Measurements from ENCODE around the gene VSTM2L.

VSTM2L gene

DNA sequence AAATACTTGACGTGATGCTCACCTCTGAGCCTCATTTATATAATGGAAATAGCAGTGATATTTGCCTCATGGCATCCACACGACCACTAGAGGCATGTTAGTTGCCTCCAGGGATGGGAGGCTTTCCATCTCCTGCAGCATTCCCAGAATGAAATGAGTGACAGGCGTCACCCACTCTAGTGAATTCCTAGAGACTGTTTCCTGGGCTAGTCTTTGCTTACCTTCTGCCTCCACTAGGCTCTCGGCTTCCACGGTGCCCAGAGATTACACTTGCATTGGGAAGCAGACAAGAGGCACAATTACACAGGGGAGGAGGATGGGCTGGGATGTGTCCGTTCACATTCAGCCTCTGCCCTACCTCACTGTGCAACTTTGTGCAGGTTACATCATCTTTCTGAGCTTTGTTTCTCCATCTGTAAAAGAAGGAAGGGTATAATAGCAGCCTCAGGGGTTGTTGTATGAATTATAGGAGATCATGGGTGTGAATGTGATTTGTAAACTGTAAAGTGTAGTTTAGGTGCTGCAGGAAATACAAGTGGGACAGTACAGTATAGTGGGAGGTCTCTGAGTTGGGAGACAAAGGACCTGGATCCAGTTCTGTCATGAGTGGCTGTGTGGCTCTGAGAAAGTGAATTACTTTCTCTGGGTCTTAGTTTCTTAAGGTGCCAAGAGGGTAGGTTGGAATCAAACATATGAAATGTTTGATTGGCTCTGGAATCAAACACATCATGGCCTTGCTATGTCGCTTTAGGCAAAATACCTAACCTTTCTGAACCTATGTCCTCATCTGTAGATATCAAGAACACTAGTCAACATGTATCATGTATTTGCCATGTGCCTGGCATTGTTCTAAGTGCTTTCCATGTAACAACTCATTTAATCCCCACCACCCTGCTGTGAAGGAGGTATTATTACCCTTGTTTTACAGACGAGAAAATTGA, 3.6 kb upstream of the VSTM2L start:
- DNase-seq (ENCODE audit: extremely low read depth in 1 of 2, low read depth in 1 of 2), result no peak

DNA sequence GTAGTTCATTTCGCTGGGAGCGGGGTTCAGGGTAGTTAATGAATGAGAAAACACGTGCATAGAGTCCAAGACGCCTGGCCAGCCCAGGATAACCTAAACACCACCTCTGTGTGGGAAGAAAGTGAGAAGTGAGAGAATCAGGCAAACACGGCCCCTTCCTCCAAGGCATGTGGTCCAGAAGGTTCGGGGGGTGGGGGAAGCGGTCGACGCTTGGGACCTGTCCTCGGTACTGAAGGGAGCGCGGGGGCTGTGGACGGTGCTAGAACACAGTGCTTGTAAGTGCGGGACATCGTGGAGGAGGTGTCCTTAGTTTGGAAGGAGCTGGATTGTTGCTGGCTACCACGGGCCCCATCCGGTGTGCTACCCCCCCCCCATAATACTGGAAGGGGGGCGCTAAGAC, 1.7 kb upstream of the VSTM2L start:
- no peak for DNase-seq (ENCODE audit: extremely low read depth in 1 of 2, low read depth in 1 of 2)

DNA sequence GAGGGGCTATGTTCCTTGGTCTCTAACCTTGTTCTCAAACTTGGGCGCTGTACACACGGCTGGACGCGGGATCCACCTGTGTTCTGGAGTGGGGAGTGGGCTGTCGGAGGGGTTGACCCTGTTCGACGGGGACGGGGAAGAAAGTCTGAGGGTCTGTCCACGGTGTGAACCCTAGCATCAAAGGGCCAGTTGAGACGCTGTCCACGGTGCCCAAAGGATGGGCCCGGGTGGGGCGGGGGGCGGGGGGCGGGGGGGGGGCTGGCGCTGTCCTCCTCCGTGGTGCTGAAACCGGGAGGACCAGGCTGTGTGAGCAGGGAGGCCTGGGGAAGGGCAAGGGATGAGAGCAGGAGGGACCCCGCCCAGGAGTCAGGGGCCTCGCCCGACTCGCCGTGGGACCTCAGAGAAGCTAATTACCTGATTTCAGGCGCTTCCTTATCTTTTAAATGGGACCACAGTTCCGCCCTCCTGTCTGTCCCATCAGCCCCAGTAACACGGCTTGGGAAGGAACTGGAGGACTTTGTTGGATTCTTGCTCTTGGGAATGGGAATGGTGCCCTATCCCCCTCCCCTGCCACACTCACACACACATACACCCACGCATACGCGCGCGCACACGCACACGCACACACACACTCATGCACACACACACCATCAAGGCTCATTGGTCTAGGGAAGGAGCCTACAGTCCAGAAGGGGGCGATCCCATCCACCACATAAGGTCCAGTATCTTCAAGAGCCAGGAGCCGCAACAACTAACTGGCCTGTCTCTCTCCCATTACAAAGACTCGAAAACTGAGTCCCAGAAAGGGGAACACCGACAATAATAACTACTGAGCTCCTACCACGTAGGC, 1.0 kb upstream of the VSTM2L start:
- no peak for DNase-seq (ENCODE audit: extremely low read depth in 1 of 2, low read depth in 1 of 2)

DNA sequence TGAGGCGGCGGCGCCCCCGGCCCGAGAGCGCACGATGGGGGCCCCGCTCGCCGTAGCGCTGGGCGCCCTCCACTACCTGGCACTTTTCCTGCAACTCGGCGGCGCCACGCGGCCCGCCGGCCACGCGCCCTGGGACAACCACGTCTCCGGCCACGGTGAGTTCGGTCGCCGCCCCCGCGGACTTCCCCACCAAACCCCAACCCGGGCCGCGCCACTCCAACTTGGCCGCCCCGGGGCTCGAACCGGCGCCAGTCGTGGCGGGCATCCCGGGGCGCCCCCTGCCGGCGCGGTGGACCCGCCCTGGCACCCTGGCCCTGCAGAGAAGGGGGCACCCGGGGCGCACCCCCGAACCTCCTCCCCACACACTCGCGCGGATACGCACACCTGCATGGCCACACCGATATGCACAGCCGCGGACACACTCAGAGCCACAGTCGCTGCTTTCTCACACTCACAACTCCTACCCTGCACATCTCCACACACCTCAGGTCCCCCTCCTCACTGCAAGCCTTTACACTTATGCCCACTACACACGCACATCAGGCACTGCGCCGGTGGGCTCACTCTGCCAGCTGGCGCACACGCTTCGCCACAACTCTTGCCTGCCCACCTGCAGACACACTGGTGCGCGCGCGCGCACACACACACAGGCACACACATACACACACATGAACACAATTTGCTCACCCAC, 535 bp downstream of the VSTM2L start:
- no peak for DNase-seq (ENCODE audit: extremely low read depth in 1 of 2, low read depth in 1 of 2)

DNA sequence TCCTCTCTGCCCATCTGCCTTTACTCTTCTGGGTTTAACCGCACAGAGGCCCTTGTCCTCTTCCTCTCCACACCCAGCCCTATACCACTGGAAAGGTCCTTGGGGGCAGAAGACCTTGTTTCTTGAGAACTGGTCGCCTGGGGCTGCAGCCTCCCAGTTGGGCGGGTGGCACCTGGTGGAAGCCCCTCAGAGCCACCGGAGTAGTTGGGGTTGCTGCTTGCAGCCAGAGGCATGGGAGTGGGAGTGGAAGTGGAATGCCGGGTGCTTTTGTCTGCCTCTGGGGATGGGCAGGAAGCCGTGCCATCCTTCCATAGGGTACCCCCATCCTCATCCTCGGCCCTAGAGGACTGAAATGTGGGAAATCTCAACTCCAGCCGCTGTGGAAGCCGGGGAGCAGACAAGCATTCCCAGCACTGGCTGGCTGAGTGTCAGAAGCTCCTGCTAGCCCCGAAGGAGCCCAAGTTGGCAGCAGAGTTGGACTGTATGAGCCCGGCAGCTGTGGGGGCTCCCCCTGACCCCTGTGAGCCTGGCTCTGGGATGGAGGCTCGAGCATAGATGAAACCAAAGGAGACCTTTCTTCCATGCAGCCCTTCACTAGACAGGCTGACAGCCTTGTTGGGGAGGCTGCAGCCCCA, 1.2 kb downstream of the VSTM2L start:
- no peak for DNase-seq (ENCODE audit: extremely low read depth in 1 of 2, low read depth in 1 of 2)

DNA sequence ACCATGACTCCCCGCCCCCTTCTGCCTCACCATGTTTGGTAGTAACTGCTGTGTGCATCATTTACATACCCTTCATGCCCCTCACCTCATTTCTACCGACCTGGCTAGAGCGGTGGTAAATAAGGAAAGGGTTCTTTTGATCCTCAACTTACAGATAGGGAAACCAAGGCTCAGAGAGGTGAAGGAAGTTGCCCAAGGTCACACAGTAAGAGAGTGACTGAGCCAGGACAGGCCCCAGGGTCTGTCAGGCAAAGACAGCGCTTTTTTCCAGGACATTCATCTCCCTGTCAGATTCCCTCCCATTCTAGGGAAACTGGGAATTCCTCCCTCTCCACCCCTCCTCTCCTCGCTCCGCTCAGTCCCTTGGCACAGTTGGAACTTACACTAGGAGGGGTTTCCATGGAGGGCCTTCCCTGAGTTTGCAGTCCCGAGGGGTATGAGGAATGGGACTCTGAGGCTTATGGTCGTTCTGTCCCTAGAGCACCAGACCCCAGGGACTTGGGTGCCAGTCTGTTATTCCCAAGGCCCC, 2.0 kb downstream of the VSTM2L start:
- DNase-seq (ENCODE audit: extremely low read depth in 1 of 2, low read depth in 1 of 2), result no peak

DNA sequence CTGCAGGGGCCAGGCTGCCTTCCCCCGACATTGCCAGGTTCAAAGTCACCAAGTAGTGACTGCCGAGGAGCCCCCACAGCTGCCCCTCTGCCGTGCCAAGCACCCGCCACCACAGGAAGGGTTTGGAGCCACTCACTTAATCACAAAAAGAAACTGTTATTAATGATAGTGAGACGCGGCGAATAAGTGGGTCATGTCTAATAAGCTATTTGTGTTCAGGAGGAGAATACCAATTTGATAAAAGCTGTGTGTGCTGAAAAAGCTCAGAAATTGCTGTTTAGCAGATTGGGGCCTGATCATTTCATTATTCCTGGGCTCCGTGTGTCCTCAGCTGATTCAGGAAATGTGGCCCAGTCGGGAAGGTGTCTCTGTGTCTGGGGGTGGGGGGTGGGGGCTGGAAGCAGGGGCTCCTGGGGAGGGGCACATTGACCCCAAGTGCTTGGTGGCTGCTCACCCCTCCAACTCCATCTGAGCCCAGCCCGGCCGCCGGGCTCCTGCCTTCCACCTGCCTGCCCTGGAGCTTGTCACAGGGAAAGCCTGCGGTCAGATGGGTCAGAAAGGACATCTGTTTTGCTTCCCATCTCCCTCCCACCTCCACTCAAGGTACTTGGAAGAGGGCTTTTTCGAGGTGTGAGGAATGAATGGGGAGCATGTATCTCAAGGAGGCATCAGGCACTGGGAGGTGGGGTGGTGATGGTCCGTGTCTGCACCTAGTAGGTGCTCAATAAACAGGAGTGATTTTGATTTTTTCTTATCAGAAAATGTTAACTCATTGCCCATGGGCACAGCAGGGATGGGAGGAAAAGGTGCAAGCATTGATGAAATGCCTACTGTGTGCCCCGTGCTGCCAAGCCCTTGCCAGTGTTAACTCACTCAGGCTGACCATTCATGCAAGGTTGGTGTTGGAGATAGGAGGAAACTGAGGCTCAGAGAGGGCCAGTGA, 3.0 kb downstream of the VSTM2L start:
- no peak for DNase-seq (ENCODE audit: extremely low read depth in 1 of 2, low read depth in 1 of 2)

DNA sequence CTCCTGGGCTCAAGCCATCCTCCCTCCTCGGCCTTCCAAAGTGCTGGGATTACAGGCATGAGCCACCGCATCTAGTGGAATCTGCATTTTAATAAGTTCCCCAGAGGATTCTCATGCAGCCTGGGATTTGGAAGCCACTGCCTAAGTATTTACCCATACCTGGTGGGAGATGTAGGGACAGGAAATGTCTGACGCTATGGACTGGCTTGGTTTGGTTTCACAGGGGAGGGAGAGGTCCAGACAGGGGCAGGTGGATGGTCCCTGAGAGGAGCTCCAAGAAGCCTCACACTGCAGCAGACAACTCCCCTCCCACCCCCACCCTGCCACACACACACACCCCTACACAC, 4.4 kb downstream of the VSTM2L start:
- no peak for DNase-seq (ENCODE audit: extremely low read depth in 1 of 2, low read depth in 1 of 2)

DNA sequence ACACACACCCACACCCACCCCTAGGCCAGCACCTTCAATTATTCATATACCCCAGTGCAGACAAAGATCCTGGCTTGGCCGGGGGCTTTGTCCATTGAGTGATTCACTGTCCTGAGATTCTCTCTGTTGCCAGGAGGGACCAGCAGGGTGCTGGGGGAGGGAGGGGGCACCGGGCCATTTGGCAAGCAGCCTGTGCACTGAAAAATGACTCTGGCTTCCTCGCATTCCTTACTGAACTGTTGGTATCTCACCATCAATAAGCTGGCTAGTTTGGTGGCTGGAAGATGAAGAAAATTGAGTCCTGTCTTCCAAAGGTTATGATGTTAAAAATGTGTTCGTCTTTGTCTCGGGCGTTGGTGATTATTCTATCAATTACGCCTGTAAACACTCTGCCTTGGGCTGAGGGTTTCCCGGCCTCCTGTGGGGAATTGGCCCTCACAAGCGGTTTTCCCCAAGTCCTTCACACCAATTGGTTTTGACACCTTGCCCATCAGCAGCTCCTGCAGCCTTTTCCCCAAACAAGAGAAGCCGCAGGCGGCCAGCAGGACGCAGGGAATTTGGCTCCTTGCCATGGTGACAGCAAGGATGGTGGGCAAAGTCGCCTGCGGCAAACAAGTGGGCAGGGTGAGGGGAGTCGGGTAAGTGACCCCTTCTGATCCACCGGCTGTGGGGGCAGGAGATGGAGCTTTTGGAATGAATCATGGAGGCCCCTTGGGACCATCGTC, 4.9 kb downstream of the VSTM2L start:
- no peak for DNase-seq (ENCODE audit: extremely low read depth in 1 of 2, low read depth in 1 of 2)

DNA sequence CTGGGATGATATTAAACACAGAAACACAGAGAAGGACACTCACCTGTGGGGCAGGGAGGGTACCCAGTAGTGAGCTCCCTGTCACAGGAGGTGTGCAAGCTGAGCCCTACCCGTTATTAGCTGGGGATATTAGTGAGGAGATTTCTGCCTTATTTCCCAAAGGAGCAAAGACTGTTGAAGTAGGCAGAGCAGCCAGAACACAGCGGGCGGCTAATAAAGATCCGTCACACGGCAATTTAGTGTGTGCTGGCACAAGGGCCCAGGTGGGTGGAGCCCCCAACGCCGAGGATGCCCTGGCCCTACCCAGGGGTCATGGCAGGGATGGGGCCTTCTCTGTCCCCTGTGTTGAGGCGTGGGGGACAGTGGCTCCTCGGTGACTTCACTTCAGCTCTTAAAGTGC, 8.3 kb downstream of the VSTM2L start:
- no peak for DNase-seq (ENCODE audit: extremely low read depth in 1 of 2, low read depth in 1 of 2)

DNA sequence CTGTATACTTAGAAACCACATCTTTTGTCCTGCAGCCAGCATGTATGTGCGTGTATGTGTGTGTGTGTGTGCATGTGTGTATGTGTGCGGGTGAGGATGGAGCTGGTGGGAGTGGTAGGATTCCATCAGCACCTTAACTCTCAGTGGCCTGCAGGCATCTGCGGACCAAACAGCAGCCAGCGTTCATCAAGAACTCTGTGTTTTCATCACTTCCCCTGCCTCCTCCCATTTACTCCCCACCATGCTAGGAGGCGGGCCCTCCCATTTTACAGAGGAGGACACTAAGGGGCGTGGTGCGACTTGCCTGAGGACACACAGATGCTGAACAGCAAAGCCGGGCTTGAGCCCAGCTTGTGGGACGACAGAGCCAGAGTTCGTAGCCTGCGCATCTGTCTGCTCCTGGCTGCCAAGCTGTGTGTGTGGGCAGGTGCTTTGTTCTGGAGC, 8.9 kb downstream of the VSTM2L start:
- no peak for DNase-seq (ENCODE audit: extremely low read depth in 1 of 2, low read depth in 1 of 2)

DNA sequence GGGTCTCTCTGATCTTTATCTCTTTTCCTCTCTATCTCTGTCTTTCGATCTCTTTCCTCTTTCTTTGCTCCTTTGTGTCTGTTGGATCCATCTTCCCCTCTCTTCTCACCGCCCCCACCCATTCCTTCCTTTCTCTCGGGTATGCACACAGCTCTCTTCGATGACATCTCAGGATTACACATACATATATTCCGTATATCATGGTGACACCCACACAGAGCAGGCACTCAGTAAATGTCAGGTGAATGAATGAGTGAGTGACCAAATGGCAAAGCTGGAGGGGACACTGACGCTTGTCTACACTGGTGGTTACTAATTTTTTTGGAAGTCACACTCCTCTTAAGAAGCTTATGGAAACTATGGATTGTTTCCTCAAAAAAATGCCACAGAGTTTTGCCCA, 9.9 kb downstream of the VSTM2L start:
- no peak for DNase-seq (ENCODE audit: extremely low read depth in 1 of 2, low read depth in 1 of 2)

DNA sequence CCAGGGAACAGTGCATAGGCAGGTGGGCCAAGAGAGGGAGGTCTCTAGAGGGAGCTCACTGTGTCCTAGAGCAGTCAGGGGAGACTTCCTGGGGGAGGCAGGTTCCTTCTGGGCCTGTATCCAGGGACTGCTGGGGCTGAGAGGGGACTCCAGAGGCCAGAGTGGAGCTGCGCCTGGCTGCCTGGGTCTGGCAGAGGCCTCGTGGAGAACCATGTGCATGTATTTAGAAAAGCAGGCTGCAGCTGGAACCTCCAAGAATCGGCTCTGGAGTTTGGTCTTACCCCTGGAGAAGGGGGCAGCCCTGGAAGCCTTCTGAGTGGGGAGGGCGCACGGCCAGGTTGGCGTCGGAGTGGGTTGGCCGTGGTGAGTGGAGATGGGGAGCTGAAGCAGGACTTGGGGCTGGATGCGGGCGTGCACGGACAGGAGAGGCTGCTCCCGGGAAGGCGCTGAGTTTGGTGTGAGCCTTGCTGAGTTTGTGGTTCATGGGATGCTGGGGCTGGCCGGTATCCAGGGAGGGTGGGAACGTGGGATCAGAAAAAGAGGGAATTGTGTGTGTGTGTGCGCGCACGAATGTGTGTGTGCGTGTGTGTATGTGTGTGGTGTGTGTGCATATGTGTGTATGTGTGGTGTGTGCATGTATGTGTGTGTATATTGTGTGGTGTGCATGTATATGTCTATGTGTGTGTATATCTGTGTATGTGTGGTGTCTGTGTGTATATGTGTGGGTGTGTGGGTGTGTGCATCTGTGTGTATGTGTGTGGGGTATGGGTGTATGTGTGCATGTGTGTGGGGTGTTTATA, 10.8 kb downstream of the VSTM2L start:
- no peak for DNase-seq (ENCODE audit: extremely low read depth in 1 of 2, low read depth in 1 of 2)

DNA sequence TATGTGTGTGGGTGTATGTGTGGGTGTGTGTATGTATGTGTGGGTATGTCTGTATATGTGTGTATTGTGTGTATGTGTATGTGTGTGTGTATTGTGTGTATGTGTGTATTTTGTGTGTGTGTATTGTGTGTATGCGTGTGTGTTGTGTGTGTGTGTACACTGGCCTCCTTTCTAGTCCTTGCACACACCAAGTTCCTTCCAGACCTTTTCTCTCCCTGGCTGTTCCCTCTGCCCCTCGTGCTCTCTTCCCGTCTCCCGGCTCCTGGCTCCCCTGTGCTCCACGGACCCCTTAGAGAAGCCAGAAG, 11.4 kb downstream of the VSTM2L start:
- no peak for DNase-seq (ENCODE audit: extremely low read depth in 1 of 2, low read depth in 1 of 2)

DNA sequence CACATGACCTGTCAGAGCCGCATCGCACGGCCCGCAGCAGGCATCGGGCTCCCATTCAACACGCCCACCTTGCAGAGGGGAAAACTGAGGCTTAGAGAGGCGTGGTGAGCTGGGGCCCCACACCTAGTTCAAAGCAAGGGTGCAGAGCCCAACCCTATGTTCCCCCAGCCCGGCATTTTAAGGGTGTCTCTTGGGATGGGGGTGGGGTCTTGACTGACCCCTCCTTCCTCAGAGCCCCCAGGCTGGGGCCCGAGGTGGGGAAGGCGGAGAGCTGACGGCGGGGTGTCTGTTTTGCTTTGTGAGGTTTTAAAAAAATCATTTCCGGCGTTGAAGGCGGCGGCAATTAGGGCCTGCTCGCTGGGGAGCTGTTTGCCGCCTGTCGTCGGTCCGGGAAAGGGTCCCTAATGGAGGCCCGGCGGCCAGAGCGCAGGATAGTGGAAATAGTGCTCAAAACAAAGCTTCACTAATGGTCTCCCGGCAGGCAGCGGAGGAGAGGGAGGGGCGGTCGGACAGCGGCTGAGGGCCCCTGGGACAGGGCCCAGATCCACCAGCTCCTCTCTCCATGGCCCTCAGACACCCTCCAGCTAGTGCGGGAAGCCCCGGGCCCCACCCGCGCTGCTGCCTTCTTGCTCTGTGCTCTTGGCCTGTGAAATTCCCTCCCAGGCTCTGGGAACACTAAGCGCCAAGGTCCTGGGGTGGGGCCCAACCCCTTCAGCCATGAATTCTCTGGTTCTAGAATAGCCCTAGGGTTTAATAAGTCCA, 11.9 kb downstream of the VSTM2L start:
- DNase-seq (ENCODE audit: extremely low read depth in 1 of 2, low read depth in 1 of 2), result no peak

DNA sequence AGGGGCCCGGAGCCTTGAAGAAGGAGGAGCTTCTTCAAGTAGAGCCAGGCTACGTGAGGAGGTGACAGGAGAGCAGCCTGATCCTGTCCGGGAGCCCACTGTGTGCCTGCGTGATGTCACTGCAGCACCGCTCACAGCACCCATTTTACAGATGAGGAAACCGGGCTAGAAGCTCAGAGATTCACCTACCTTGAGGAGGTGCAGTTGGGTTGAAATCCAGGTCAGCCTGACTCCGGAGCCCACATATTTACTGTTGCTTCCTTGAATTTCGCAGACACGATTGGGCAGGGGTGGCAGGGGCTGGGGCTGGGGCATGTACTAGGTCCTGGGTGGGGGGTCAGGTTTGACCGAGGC, 12.5 kb downstream of the VSTM2L start:
- DNase-seq (ENCODE audit: extremely low read depth in 1 of 2, low read depth in 1 of 2), result no peak

DNA sequence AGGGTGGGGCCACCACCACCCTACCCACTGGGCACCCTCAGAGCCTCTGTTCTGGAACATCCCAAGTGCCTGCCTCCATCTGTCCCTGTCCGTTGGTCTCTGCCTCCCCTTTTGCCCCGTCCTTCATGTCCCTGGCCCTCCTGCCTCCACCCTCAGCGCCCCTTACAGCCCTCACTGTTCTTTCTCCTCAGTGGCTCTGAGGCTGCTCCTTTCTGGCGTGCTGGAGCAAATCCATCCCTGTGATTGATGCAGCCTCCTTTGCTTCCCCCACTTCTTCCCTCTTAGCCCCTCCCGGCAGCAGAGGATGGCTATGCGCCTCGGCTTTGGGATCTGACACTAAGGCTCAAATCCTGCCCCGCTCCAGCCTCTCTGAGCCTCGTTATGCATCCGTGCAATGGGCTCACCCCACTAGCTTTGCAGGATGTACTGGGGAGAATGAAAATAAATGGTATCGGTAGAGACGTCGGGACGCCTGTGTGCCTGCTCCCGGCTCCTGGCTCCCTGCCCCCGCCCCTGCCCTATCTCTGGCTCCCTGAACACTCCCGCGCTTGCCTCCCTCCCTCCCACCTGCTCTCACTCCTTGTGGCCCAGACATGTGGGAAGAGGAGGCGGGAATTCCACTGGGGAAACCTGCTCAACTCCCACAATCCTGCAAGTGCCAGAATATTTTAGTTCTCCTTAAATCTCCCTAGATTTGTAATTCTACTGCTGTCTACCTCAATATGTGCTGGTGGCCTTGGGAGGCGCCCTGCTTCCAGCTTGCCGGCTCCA, 13.1 kb downstream of the VSTM2L start:
- no peak for DNase-seq (ENCODE audit: extremely low read depth in 1 of 2, low read depth in 1 of 2)
